Measurements from ENCODE around the gene ANKHD1.

DNA sequence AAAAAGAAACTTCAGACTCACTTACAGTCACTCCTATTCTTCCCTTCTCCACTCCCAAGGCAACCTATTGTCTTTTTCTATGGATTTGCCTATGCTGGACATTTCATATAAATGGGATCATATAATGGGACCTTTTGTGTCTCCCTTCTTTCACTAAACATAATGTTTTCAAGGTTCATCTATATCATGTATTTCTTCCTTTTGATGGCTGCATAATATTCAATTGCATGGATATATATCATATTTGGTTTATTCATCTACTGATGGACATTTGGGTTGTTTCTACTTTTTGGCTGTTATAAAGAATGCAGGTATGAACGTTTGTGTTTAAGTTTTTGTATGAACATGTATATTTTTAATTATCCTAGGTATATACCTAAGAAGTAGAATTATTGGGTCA, 30.6 kb downstream of the ANKHD1 start:
- no peak for TF ChIP-seq RAD21 (IDR thresholded peaks at IDR 0.05)
- TF ChIP-seq, protein P1, sequence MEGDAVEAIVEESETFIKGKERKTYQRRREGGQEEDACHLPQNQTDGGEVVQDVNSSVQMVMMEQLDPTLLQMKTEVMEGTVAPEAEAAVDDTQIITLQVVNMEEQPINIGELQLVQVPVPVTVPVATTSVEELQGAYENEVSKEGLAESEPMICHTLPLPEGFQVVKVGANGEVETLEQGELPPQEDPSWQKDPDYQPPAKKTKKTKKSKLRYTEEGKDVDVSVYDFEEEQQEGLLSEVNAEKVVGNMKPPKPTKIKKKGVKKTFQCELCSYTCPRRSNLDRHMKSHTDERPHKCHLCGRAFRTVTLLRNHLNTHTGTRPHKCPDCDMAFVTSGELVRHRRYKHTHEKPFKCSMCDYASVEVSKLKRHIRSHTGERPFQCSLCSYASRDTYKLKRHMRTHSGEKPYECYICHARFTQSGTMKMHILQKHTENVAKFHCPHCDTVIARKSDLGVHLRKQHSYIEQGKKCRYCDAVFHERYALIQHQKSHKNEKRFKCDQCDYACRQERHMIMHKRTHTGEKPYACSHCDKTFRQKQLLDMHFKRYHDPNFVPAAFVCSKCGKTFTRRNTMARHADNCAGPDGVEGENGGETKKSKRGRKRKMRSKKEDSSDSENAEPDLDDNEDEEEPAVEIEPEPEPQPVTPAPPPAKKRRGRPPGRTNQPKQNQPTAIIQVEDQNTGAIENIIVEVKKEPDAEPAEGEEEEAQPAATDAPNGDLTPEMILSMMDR (IDR thresholded peaks at IDR 0.05; ENCODE audit: low read depth, low read length, missing input control): no peak
